ELF-1 (cell line): ENCODE measurements around the gene IREB2.

Source experiments
- DNase-seq: peaks from one replicate; pipeline ENCODE4 v3.0.0-alpha.2; 2016; ENCODE audit warnings: low read depth, low spot score

IREB2 gene

GRCh38 chr15:78550194-78550593, 112.2 kb downstream of the IREB2 start:
- peak; percentile 16 for DNase-seq

- no peak for DNase-seq
Observed at GRCh38 chr15:78550815-78551214, 112.8 kb downstream of the IREB2 start.
